Kidney epithelial cell (primary cell): ENCODE measurements around the gene MACF1. TPM values are rescaled to one million over a fixed set of nuclear protein-coding genes. Genes with fewer than 3 reads are reported as not detected.
"Not testable (repeated sequence)": the region's sequence is repeated elsewhere in the genome, so short reads cannot be mapped to it uniquely, and the experiment has no call there.

Source experiments
- DNase-seq: peaks from one replicate; pipeline ENCODE4 v3.0.0-alpha.2; 2010; ENCODE audit warnings: low read depth
- H3K27me3 ChIP-seq: 2 replicates; pipeline ENCODE4 v1.6.0; 2011; ENCODE audit warnings: low read length; ENCODE audit not compliant: control insufficient read depth, insufficient read depth
- H3K36me3 ChIP-seq: 2 replicates; pipeline ENCODE4 v1.5.1; 2011; ENCODE audit warnings: low read length; ENCODE audit not compliant: control insufficient read depth, insufficient read depth
- H3K4me3 ChIP-seq: 2 replicates; pipeline ENCODE4 v1.5.1; 2011; ENCODE audit warnings: low read depth, mild to moderate bottlenecking, control low read depth, low read length
- total RNA-seq: library from RNA; depleted of rRNA; stranded (reverse); fragments of >200 nt; gene quantifications from 2 replicates; pipeline ENCODE4 v1.2.3, GENCODE V29; 2015
- TF ChIP-seq, protein P1 (sequence below): IDR thresholded peaks from 2 replicates; pipeline ENCODE4 v1.5.1; 2011; ENCODE audit warnings: mild to moderate bottlenecking, moderate library complexity, low read length, control low read depth, inconsistent platforms; ENCODE audit not compliant: insufficient read depth, poor library complexity, severe bottlenecking

The MACF1 gene
- total RNA-seq, 1 donor from 2014 or later, result 279 TPM

DNA sequence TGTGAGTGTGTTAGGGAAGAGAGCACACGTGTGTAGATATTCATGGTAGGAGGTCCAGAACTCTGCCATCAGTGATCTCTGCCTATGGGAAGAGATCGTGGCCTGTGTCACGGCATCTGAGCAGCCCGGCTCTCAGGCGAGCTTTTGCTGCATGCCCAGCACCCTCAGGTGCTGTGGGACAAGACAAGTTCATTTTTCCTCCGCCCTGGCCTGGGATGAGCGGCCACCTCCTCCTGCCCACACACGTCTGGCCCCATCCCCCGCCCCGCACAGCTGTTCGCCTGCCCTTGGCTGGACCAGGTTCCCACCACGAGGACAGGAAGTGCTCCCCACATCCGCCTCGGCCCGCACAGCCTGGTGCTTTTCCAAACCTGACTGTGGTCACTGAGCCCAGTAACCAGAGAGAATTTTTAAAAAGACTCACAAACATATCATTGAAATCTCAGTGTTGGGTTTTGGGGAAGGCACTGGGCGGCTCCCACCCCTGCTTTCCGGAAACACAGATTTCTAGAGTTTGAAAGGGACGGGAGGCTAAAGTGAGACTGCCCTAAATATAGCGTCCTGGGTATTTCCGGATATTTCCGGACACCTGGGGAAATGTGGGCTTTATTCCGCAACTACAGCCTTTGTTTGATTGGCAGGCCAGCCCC lies 305.0 kb downstream of the MACF1 start:
- DNase-seq, result no peak
- Histone ChIP-seq H3K36me3 (no peaks in the 10 kb centered on the region), H3K4me3 (no peak overlapping the region), H3K27me3 (peaks cover under 1% of the 10 kb centered on the region)
- TF ChIP-seq, protein P1, sequence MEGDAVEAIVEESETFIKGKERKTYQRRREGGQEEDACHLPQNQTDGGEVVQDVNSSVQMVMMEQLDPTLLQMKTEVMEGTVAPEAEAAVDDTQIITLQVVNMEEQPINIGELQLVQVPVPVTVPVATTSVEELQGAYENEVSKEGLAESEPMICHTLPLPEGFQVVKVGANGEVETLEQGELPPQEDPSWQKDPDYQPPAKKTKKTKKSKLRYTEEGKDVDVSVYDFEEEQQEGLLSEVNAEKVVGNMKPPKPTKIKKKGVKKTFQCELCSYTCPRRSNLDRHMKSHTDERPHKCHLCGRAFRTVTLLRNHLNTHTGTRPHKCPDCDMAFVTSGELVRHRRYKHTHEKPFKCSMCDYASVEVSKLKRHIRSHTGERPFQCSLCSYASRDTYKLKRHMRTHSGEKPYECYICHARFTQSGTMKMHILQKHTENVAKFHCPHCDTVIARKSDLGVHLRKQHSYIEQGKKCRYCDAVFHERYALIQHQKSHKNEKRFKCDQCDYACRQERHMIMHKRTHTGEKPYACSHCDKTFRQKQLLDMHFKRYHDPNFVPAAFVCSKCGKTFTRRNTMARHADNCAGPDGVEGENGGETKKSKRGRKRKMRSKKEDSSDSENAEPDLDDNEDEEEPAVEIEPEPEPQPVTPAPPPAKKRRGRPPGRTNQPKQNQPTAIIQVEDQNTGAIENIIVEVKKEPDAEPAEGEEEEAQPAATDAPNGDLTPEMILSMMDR, result no peak

DNA sequence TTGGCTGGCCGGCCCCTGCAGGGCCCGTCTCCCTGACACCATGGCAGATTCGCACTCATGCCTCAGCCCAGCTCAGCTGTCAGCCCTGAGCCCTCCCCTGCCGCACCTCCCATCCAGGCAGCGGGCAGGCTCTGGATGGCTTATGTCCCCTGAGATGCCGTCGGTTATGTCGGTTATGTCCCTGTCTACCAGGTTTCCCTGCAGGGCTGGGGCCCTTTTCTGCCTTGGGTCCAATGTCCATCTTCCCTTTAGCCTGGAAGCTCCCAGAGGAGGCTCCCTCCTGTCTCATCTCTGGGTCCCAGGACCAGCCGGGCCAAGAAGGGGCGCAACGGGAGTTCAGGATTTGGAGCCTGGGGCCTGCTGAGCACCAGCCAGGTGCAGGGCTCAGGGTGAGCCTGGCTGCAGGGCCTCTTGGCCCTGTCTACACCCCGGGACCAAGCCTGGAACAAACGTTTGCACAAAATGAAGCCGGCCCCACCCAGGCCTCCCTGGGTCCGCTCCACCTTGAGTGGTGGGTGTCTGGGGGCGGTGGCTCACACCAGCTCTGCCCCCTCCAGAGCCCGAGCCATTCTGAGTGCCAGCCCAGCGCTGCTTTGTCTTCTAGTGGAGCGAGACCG lies 306.2 kb downstream of the MACF1 start:
- not testable (repeated sequence) for H3K36me3 ChIP-seq, H3K27me3 ChIP-seq, H3K4me3 ChIP-seq, DNase-seq

DNA sequence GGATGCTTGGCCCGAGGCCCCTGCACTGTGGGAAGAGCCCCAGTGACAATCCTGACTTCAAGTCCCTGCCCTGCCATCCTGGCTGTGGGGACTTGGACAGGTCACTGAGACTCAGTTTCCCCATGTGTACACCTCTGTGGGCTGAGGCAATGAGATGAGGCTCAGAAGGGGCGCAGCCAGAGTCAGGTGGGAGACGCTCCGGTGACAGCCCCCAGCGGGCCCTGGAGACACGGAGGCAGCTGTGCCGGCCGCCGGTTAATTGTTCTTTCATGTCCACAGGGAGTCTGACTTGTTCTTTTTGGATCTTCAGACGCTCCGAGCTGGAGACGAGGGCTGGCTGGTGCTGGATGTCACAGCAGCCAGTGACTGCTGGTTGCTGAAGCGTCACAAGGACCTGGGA lies 307.0 kb downstream of the MACF1 start:
- not testable (repeated sequence) for H3K36me3 ChIP-seq, H3K27me3 ChIP-seq, H3K4me3 ChIP-seq, DNase-seq

DNA sequence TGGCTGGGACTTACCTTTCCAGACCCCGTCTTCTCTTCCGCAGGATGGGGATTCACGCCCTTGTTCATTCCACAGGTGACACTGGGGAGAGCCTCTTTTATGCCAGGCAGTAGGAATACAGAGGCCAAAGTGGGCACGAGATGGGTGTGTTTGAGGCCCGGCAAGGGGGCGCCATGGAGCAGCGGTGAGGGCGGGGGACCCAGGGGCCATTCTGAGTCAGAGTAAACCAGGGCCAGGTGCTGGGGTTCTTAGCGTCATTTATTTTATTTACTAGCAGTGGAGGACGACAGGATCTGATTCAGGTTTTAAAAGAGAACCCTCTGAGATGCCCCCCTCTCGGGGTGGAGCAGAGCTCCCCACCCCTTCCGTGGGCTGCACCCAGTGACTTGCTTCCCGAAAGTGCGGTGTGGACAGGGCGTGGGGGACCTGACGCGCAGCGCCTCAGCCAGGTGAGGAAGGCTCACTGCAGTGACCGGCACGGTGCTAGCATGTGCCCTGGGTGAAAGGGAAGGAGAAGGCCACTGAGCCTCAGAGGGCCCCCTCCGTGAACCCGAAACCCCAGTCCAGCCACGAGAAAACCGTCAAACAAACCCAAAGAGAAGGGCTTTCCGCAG lies 307.8 kb downstream of the MACF1 start:
- H3K4me3 ChIP-seq, H3K27me3 ChIP-seq, H3K36me3 ChIP-seq, DNase-seq: not testable (repeated sequence)

DNA sequence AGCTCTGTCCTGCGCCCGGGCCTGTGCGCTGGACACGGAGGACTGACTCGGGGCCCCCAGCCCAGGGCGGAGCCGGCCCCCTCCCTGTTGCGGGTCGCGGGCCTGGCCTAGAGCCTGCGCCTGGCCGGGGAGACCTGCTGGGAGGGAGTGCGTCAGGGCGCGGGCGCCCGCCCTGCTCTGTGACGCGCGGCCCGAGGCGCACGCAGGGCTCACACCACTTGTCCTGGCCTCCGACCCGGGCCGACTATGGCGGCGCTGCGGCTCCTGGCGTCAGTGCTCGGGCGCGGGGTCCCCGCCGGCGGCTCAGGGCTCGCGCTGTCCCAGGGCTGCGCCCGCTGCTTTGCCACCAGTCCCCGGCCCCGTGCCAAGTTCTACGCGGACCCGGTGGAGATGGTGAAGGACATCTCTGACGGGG lies 310.2 kb downstream of the MACF1 start:
- DNase-seq, H3K36me3 ChIP-seq, H3K27me3 ChIP-seq, H3K4me3 ChIP-seq: not testable (repeated sequence)

DNA sequence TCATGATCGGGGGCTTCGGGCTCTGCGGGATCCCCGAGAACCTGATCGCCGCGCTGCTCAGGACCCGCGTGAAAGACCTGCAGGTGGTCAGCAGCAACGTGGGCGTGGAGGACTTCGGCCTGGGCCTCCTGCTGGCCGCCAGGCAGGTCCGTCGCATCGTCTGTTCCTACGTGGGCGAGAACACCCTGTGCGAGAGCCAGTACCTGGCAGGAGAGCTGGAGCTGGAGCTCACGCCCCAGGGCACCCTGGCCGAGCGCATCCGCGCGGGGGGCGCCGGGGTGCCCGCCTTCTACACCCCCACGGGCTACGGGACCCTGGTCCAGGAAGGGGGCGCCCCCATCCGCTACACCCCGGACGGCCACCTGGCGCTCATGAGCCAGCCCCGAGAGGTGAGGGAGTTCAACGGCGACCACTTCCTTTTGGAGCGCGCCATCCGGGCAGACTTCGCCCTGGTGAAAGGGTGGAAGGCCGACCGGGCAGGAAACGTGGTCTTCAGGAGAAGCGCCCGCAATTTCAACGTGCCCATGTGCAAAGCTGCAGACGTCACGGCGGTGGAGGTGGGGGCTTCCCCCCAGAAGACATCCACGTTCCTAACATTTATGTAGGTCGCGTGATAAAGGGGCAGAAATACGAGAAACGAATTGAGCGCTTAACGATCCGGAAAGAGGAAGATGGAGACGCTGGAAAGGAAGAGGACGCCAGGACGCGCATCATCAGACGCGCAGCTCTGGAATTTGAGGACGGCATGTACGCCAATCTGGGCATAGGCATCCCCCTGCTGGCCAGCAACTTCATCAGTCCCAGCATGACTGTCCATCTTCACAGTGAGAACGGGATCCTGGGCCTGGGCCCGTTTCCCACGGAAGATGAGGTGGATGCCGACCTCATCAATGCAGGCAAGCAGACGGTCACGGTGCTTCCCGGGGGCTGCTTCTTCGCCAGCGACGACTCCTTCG lies 310.9 kb downstream of the MACF1 start:
- peak overlapping the region; percentile 22 for H3K4me3 ChIP-seq
- not testable (repeated sequence) for DNase-seq, H3K36me3 ChIP-seq, H3K27me3 ChIP-seq

DNA sequence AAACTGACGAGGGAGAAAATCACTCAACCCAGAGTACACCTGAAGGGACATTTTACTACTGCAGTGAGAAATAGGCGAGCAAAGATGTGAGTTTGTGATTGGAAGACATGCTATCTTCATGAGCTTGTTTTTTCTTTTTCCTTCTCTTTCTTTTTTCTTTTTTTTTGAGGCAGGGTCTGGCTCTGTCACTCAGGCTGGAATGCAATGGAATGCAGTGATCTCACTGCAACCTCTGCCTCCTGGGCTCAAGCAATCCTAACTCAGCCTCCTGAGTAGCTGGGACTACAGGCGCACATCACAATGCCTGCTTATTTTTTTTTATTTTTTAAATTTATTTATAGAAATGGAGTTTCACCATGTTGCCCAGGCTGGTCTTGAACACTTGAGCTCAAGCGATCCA lies 312.3 kb downstream of the MACF1 start:
- H3K36me3 ChIP-seq, H3K4me3 ChIP-seq, DNase-seq, H3K27me3 ChIP-seq: not testable (repeated sequence)

DNA sequence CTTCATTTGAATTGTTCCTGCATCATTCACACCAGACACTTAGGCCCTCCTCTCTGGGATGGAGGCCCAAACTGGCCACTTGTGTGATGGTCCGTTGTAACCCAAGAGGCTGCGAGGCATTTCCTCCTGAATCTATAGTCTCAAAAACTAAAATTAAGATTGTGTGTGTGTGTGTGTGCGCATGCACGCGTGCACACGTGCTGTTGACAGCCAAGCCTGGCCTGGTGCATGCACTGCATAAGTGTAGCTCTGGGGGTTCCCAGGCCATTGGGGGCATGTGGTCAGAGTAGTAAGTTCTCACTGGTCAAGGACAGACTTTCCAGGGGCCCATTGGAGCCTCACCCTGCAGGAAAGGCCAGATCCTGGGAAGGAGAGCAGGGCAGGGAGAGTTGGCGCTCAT lies 313.4 kb downstream of the MACF1 start:
- H3K4me3 ChIP-seq, H3K36me3 ChIP-seq, DNase-seq, H3K27me3 ChIP-seq: not testable (repeated sequence)

DNA sequence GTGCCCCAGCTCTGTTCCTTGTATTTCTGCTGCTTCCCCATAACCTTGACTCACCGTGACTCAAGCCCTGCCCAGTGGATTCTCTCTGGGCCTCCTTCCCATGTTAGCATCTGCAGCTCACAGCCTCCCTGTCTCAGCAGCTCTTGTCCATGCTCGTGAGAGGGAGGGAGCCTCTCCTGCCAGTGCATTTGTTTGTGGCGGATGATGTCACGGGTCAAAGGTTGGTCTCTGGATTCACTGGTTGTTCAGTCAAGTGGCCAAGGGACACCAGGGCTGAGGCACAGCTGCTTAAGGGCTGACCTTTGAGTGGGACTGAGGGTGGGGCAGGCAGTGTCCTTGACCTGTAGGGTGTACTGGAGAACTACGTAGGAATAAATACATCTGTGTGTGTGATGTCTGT lies 314.9 kb downstream of the MACF1 start:
- DNase-seq, H3K36me3 ChIP-seq, H3K4me3 ChIP-seq, H3K27me3 ChIP-seq: not testable (repeated sequence)

DNA sequence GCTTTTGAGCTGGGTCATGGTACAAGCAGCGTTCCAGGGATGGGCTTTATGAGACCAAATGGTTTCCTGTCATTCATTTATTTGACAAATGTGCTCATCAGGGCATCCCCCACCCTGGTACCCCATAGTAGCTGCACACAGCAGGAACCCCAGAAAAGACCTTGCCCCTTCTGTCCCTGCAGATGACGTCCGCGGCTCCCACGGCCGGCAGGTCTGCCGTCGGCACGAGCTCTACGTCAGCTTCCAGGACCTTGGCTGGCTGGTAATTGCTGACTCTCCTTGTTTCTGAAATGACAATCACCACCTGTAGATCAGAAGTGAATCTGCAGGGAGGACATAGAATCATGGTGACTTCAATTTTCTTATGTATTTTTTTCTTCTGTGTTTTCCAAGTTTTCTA lies 317.7 kb downstream of the MACF1 start:
- H3K4me3 ChIP-seq, H3K27me3 ChIP-seq, DNase-seq, H3K36me3 ChIP-seq: not testable (repeated sequence)
